ENCODE measurements around the gene LIMS2. TPM values are rescaled to one million over a fixed set of nuclear protein-coding genes. Genes with fewer than 3 reads are reported as not detected.

The LIMS2 gene
- polyA plus RNA-seq, 1 donor (not counting 4 experiments of a cell fraction or from before 2014, with no cell fraction given), result not detected

- no peaks in the 10 kb centered on the region for H3K4me1 ChIP-seq (ENCODE audit: control insufficient read depth, extremely low read depth, insufficient read depth, low read length)
- H3K27me3 ChIP-seq (ENCODE audit: control insufficient read depth, extremely low read depth, insufficient read depth, low read length), result no peaks in the 10 kb centered on the region
- dilution Hi-C loops (cut with MboI; ENCODE audit: extremely low pct_ligation_motif_present, low sequenced_read_pairs), result no loop called here
Observed at GRCh38 chr2:127628767-127629614, 46.3 kb downstream of the LIMS2 start.

GRCh38 chr2:127627740-127628571 lies 47.4 kb downstream of the LIMS2 start:
- Histone ChIP-seq H3K27me3 (ENCODE audit: control insufficient read depth, extremely low read depth, insufficient read depth, low read length) (no peaks in the 10 kb centered on the region), H2AFZ (ENCODE audit: control insufficient read depth, low read length) (no peak overlapping the region), H3K36me3 (ENCODE audit: control insufficient read depth in 2 of 2, extremely low read depth in 1 of 2, insufficient read depth in 2 of 2, low read length in 2 of 2) (no peaks in the 10 kb centered on the region), H4K20me1 (ENCODE audit: control insufficient read depth, extremely low read depth, insufficient read depth, low read length) (no peaks in the 10 kb centered on the region), H3K9ac (ENCODE audit: control insufficient read depth, extremely low read depth, insufficient read depth, low read length) (no peak overlapping the region), H3K4me2 (ENCODE audit: control insufficient read depth, extremely low read depth, insufficient read depth, low read depth, low read length) (no peak overlapping the region), H3K79me2 (ENCODE audit: control insufficient read depth, insufficient read depth, low read length) (no peaks in the 10 kb centered on the region), H3K9me1 (ENCODE audit: control insufficient read depth, extremely low read depth, insufficient read depth, low read length) (no peaks in the 10 kb centered on the region), H3K4me1 (ENCODE audit: control insufficient read depth, extremely low read depth, insufficient read depth, low read length) (peaks cover 5% of the 10 kb centered on the region), H3K9me3 (ENCODE audit: control insufficient read depth, low read depth, low read length) (no peaks in the 10 kb centered on the region), H3K27ac (ENCODE audit: control insufficient read depth, insufficient read depth, low read length) (no peak overlapping the region), H3K4me3 (ENCODE audit: control insufficient read depth in 2 of 3, extremely low read depth in 1 of 3, insufficient read depth in 2 of 3, low read depth in 1 of 3, low read length in 3 of 3) (no peak overlapping the region)
- no peak for DNase-seq (ENCODE audit: low read depth, low spot score)
- TF ChIP-seq, protein P1, sequence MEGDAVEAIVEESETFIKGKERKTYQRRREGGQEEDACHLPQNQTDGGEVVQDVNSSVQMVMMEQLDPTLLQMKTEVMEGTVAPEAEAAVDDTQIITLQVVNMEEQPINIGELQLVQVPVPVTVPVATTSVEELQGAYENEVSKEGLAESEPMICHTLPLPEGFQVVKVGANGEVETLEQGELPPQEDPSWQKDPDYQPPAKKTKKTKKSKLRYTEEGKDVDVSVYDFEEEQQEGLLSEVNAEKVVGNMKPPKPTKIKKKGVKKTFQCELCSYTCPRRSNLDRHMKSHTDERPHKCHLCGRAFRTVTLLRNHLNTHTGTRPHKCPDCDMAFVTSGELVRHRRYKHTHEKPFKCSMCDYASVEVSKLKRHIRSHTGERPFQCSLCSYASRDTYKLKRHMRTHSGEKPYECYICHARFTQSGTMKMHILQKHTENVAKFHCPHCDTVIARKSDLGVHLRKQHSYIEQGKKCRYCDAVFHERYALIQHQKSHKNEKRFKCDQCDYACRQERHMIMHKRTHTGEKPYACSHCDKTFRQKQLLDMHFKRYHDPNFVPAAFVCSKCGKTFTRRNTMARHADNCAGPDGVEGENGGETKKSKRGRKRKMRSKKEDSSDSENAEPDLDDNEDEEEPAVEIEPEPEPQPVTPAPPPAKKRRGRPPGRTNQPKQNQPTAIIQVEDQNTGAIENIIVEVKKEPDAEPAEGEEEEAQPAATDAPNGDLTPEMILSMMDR (optimal IDR thresholded peaks at IDR 0.05 in 1 of 3, IDR thresholded peaks at IDR 0.05 in 1 of 3, conservative IDR thresholded peaks at IDR 0.05 in 1 of 3; ENCODE audit: extremely low read depth in 1 of 3, insufficient read depth in 2 of 3, low read length in 3 of 3), result no peak
- no peak for TF ChIP-seq EZH2 (IDR thresholded peaks at IDR 0.05; ENCODE audit: low read length)
- no peak for FAIRE-seq
- dilution Hi-C loops (cut with MboI; ENCODE audit: extremely low pct_ligation_motif_present, low sequenced_read_pairs), result no loop called here

More at GRCh38 chr2:127628767-127629614, 46.3 kb downstream of the LIMS2 start:
- no peaks in the 10 kb centered on the region for H3K79me2 ChIP-seq (ENCODE audit: control insufficient read depth, insufficient read depth, low read length)
- no peak overlapping the region for H3K4me3 ChIP-seq (ENCODE audit: control insufficient read depth in 2 of 3, extremely low read depth in 1 of 3, insufficient read depth in 2 of 3, low read depth in 1 of 3, low read length in 3 of 3)
- H3K9me1 ChIP-seq (ENCODE audit: control insufficient read depth, extremely low read depth, insufficient read depth, low read length), result no peaks in the 10 kb centered on the region
- H3K4me2 ChIP-seq (ENCODE audit: control insufficient read depth, extremely low read depth, insufficient read depth, low read depth, low read length), result no peak overlapping the region
- H3K36me3 ChIP-seq (ENCODE audit: control insufficient read depth in 2 of 2, extremely low read depth in 1 of 2, insufficient read depth in 2 of 2, low read length in 2 of 2), result no peaks in the 10 kb centered on the region
- H3K27ac ChIP-seq (ENCODE audit: control insufficient read depth, insufficient read depth, low read length), result no peak overlapping the region
- H4K20me1 ChIP-seq (ENCODE audit: control insufficient read depth, extremely low read depth, insufficient read depth, low read length), result no peaks in the 10 kb centered on the region
- H2AFZ ChIP-seq (ENCODE audit: control insufficient read depth, low read length), result no peak overlapping the region
- no peaks in the 10 kb centered on the region for H3K9me3 ChIP-seq (ENCODE audit: control insufficient read depth, low read depth, low read length)
- H3K9ac ChIP-seq (ENCODE audit: control insufficient read depth, extremely low read depth, insufficient read depth, low read length), result no peak overlapping the region
- TF ChIP-seq, protein P1 (optimal IDR thresholded peaks at IDR 0.05 in 1 of 3, IDR thresholded peaks at IDR 0.05 in 1 of 3, conservative IDR thresholded peaks at IDR 0.05 in 1 of 3; ENCODE audit: extremely low read depth in 1 of 3, insufficient read depth in 2 of 3, low read length in 3 of 3), result no peak
- TF ChIP-seq EZH2 (IDR thresholded peaks at IDR 0.05; ENCODE audit: low read length), result no peak
- no peak for DNase-seq (ENCODE audit: low read depth, low spot score)
- no peak for FAIRE-seq
